ENCODE measurements around the gene SVBP. TPM values are rescaled to one million over a fixed set of nuclear protein-coding genes. Genes with fewer than 3 reads are reported as not detected.

SVBP gene
- polyA plus RNA-seq, 1 donor (not counting 4 experiments of a cell fraction or from before 2014, with no cell fraction given) = 15.5 TPM

GRCh38 chr1:42851960-42852607 is 34.9 kb upstream of the SVBP start:
- Histone ChIP-seq H3K36me3 (ENCODE audit: control insufficient read depth in 2 of 2, extremely low read depth in 1 of 2, insufficient read depth in 2 of 2, low read length in 2 of 2) (peaks cover 7 to 9% of the 10 kb centered on the region in 2 experiments), H3K9me1 (ENCODE audit: control insufficient read depth, extremely low read depth, insufficient read depth, low read length) (no peaks in the 10 kb centered on the region), H3K4me1 (ENCODE audit: control insufficient read depth, extremely low read depth, insufficient read depth, low read length) (peaks cover 4% of the 10 kb centered on the region), H3K27ac (ENCODE audit: control insufficient read depth, insufficient read depth, low read length) (no peak overlapping the region), H4K20me1 (ENCODE audit: control insufficient read depth, extremely low read depth, insufficient read depth, low read length) (no peaks in the 10 kb centered on the region), H3K79me2 (ENCODE audit: control insufficient read depth, insufficient read depth, low read length) (peaks cover 4% of the 10 kb centered on the region), H3K4me2 (ENCODE audit: control insufficient read depth, extremely low read depth, insufficient read depth, low read depth, low read length) (no peak overlapping the region), H2AFZ (ENCODE audit: control insufficient read depth, low read length) (no peak overlapping the region), H3K4me3 (ENCODE audit: control insufficient read depth in 2 of 3, extremely low read depth in 1 of 3, insufficient read depth in 2 of 3, low read depth in 1 of 3, low read length in 3 of 3) (no peak overlapping the region), H3K27me3 (ENCODE audit: control insufficient read depth, extremely low read depth, insufficient read depth, low read length) (no peaks in the 10 kb centered on the region), H3K9me3 (ENCODE audit: control insufficient read depth, low read depth, low read length) (peaks cover 1% of the 10 kb centered on the region), H3K9ac (ENCODE audit: control insufficient read depth, extremely low read depth, insufficient read depth, low read length) (no peak overlapping the region)
- DNase-seq (ENCODE audit: low read depth, low spot score) (no peak), FAIRE-seq (no peak)
- TF ChIP-seq CTCF (optimal IDR thresholded peaks at IDR 0.05 in 1 of 3, IDR thresholded peaks at IDR 0.05 in 1 of 3, conservative IDR thresholded peaks at IDR 0.05 in 1 of 3; ENCODE audit: extremely low read depth in 1 of 3, insufficient read depth in 2 of 3, low read length in 3 of 3) = no peak
- TF ChIP-seq EZH2 (IDR thresholded peaks at IDR 0.05; ENCODE audit: low read length) = no peak
- dilution Hi-C loops (cut with MboI; ENCODE audit: extremely low pct_ligation_motif_present, low sequenced_read_pairs) = no loop called here

- H3K27ac ChIP-seq (ENCODE audit: control insufficient read depth, insufficient read depth, low read length) = no peak overlapping the region
- H3K9ac ChIP-seq (ENCODE audit: control insufficient read depth, extremely low read depth, insufficient read depth, low read length) = no peak overlapping the region
- H4K20me1 ChIP-seq (ENCODE audit: control insufficient read depth, extremely low read depth, insufficient read depth, low read length) = no peaks in the 10 kb centered on the region
- TF ChIP-seq CTCF (optimal IDR thresholded peaks at IDR 0.05 in 1 of 3, IDR thresholded peaks at IDR 0.05 in 1 of 3, conservative IDR thresholded peaks at IDR 0.05 in 1 of 3; ENCODE audit: extremely low read depth in 1 of 3, insufficient read depth in 2 of 3, low read length in 3 of 3) (no peak), EZH2 (IDR thresholded peaks at IDR 0.05; ENCODE audit: low read length) (no peak)
- H2AFZ ChIP-seq (ENCODE audit: control insufficient read depth, low read length) = no peak overlapping the region
- H3K36me3 ChIP-seq (ENCODE audit: control insufficient read depth in 2 of 2, extremely low read depth in 1 of 2, insufficient read depth in 2 of 2, low read length in 2 of 2) = peaks cover 7 to 9% of the 10 kb centered on the region in 2 experiments
- no peaks in the 10 kb centered on the region for H3K9me3 ChIP-seq (ENCODE audit: control insufficient read depth, low read depth, low read length)
- FAIRE-seq (no peak), DNase-seq (ENCODE audit: low read depth, low spot score) (no peak)
- H3K9me1 ChIP-seq (ENCODE audit: control insufficient read depth, extremely low read depth, insufficient read depth, low read length) = no peaks in the 10 kb centered on the region
- dilution Hi-C loops (cut with MboI; ENCODE audit: extremely low pct_ligation_motif_present, low sequenced_read_pairs) = no loop called here
- H3K4me1 ChIP-seq (ENCODE audit: control insufficient read depth, extremely low read depth, insufficient read depth, low read length) = peaks cover 6% of the 10 kb centered on the region
- no peak overlapping the region for H3K4me2 ChIP-seq (ENCODE audit: control insufficient read depth, extremely low read depth, insufficient read depth, low read depth, low read length)
- peaks cover 8% of the 10 kb centered on the region for H3K79me2 ChIP-seq (ENCODE audit: control insufficient read depth, insufficient read depth, low read length)
- no peak overlapping the region for H3K4me3 ChIP-seq (ENCODE audit: control insufficient read depth in 2 of 3, extremely low read depth in 1 of 3, insufficient read depth in 2 of 3, low read depth in 1 of 3, low read length in 3 of 3)
- no peaks in the 10 kb centered on the region for H3K27me3 ChIP-seq (ENCODE audit: control insufficient read depth, extremely low read depth, insufficient read depth, low read length)
Measured at GRCh38 chr1:42851420-42851819, 34.2 kb upstream of the SVBP start.
